Measurements from ENCODE around the gene FYTTD1.

The FYTTD1 gene

DNA sequence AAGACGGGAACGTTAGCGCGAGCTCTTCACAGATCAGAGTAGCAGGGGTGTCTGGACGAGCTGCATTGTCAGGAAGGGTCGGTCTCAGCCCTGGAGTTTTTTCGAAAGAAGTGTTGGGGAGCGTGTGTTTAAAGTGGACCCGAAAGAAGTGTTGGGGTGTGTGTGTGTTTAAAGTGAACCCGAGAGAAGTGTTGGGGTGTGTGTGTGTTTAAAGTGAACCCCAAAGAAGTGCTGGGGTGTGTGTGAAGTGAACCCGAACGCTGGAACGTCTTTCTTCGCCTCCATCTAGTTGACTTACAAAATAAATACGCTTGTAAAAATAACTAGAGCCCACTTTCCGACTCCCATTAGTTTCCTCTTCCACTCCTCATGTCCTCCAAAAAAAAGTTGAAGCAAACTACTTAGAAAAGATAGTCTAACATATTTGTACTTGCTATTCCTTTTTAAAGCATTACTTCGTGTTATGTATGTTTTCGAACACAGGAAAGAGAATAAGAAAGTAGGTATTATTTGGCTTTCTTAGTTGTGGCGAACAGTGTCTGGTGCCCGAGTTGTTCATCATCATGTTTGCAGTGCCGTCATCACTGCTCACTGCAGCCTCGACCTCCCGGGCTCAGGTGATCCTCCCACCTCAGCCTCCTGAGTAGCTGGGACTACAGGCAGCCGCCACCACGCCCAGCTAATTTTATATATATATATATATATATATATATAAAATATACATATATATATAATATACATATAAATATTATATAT lies 42.4 kb downstream of the FYTTD1 start:
- peak; percentile 16 for DNase-seq (ENCODE audit: low read depth, low spot score)

DNA sequence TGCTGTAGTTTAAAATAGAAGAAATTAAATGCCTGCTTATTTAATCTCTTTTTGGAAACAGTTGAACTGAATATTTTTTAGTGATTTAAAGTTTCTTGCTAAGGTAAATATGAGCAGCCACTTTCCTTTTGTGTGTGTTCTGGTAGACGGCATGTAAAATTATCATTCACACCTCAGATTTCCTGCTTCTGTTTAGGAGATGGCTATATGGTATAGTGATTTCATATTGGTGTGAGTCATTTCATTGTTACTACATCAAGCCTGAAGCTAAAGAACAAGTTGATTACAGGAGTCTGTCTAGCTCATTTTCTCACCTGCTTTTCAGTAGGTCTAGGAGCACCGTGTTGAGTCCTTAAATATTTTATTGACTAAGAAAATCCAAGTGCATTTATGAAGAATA lies 43.6 kb downstream of the FYTTD1 start:
- no peak for DNase-seq (ENCODE audit: low read depth, low spot score)

DNA sequence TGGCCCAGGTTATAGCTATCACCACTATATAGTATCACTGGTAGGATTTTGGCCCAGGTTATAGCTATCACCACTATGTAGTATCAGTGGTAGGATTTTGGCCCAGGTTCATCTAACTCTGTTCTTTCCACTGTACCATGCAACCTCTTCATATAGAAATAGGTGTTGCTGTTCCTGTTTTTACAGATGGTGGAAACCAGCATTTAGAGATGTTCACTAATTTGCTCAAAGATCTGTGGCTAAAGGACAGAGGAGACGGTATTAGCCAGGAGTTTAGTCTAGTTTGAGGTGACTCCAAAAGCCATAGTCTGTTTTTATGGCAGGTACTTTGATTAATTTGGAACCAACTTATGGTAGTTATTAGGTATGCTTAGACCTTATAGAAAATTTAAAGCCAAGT lies 44.4 kb downstream of the FYTTD1 start:
- DNase-seq (ENCODE audit: low read depth, low spot score) = no peak

DNA sequence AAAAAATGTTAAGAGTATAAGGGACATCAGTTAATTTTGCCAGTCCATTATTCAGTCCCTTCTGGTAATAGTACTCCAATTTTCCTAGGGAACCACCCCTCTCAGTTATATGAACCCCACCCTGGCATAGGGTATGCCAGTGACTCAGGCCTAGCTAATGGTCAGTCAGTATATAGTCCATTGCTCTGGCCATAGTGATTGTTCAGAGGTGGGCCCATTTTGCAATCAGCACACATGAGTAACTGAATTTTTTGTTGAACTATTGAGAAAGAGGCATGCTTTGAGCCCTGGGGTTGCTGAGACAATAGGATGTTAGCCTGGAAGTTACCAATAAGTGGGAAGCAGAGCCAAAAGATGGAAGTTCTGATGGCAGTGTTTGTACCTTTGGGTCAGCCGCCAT lies 45.5 kb downstream of the FYTTD1 start:
- DNase-seq (ENCODE audit: low read depth, low spot score) = no peak

DNA sequence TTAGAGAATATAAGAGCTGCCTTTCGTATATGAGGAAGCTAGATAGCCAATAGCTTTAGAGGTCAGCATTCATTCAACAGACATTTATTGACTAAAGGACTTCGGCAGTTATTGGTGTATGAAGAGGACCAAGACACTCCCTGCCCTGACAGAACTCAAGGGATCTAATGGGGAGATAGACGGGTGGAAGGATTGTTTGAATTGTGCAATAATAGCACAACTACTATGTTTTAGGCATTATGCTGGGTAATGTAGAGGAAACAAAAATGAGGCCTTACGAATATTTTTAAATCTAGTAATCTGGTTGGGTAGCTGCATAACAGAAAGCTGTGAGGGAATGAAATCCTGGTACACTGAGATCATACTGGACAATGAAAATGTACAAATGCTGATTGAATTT lies 46.4 kb downstream of the FYTTD1 start:
- DNase-seq (ENCODE audit: low read depth, low spot score) = no peak

DNA sequence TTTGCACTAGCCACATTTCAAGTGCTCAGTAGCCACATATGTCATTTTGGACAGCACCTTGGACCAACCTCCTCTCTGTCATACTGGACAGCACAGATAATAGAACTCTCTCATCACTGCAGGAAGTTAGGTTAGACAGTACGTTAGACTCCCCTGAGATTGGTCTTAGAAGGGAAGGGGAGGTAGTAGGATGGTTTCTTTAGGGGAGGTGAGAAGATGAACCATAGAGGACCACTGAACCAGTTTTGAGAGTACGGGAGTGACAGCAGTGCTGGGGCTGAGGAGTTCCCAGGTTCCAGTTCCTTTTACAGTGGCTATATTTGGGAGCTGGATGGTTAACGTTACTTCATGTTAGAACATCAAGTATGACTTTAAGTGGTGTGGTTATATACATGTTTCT lies 49.2 kb downstream of the FYTTD1 start:
- no peak for DNase-seq (ENCODE audit: low read depth, low spot score)

DNA sequence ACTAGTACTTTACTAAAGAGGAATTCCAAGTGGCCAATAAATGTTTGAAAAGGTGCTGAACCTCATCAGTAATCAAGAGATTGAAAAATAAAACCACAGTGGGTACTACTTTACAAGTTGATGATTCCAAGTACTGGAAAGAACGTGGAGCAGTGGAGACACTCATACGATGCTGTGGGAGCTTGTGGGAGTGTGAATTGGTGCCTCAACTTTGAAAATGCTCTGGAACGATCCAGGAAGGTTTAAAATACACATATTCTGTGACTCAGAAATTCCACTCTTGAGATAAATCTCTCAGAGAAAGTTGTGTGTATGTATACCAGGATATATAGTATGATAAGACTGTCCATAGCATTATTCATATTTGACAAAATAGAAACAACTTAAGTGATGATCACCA lies 50.7 kb downstream of the FYTTD1 start:
- no peak for DNase-seq (ENCODE audit: low read depth, low spot score)

DNA sequence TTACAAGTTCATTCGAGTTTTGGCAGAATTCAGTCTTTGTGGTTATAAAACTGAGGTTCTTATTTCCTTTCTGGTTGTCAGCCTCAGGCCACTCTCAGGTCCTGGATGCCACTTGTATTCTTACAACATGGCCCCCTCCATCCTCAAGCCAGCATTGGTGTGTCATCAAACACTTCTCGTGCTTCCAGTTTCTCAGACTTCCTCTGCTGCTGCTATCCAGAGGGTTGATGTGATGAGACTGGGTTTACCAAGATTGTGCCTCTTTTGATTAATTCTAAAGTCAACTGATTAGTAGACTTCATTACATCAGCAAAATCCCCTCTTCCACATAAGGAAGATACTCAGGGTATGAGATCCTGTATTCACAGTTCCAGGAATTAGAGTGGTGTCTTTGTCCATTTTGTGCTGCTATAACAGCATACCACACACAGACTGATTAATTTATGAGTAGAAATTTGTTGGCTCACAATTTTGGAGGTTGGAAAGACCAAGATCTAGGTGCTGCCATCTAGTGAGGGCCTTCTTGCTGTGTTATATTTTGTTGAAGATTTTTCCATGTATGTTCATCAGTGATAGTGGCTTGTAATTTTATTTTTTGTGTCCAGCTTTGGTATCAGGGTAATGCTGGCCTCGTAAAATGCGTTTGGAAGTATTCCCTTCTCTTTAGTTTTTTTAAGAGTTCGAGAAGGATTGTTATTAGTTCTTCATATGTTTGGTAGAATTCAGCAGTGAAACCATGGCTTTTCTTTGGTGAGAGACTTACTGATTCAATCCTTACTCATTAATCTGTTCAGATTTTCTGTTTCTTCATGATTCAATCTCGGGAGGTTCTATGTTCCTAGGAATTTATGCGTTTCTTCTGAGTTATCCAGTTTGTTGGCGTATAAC lies 52.5 kb downstream of the FYTTD1 start:
- no peak for DNase-seq (ENCODE audit: low read depth, low spot score)

DNA sequence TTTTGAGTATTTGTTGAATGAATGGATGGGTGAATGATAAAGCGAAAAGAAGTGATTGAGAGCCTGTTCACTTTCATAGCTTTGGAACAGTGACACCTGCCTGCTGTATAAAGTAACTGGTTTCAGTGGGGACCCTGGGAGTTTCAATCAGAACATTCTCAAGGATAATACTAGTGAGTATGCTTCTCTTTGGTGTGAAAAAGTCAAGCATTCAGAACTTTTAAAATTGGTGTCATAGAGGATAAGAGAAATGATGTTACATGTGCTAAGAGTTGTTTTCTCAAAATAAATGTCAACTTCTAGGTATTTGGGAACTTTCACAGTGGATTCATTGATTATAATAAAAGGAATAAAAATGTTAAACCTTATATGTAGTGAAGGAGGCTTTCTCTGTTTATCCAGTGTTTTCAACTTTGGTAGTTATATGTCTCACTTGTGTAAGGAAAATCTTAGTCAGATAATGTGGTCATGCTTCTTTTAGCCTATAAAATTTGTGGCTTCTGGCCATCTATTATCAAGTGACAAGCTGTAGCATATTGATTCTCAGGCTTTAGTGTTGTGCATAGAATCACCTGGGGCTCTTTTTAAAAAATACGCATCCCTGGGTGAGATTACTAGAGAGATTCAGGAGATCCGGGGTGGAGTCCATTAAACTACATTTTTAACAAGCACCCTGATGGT lies 53.2 kb downstream of the FYTTD1 start:
- no peak for DNase-seq (ENCODE audit: low read depth, low spot score)

DNA sequence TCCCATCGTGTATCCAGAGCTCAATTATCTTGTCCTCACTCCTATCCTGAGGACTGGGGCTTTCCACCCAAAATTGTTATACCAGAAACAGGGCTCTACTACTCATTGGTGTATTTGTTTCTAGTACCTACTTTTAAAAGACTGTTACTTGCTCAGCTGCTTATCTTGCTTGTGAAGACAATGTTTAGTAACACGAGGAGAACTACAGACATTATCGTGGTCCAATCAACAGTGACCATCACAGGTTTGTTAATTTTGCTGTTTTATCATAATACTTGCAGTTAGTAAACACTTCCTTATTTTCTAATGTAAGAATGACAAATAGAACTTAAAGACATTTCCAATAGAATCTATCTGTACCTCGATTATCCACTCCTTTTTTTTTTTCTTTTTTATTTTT lies 54.8 kb downstream of the FYTTD1 start:
- no peak for DNase-seq (ENCODE audit: low read depth, low spot score)

DNA sequence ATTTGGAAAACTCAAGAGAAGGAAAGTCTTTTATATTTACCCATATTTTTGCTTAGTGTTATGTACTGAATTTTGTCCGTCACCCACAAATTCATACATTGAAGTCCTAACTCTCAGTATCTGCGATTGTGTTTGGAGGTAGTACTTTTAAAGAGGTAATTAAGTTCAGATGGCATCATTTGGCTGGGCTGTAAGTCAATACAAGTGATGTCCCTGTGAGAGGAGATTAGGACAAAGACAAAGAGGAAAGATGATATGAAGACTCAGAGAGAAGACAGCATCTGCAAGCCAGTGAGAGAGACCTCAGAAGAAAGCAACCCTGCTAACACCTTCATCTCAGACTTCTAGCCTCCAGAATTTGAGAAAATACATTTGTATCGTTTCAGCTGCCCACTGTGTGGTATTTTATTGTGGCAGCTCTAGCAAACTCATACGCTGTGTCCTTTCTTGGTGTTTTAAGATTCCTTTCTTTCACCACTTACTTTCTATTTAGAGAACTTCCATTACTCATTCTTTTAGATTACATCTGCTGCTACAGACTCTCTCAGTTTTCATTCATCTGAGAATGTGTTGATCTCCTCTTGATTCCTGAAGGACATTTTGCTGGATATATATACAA lies 58.4 kb downstream of the FYTTD1 start:
- DNase-seq (ENCODE audit: low read depth, low spot score) = no peak

DNA sequence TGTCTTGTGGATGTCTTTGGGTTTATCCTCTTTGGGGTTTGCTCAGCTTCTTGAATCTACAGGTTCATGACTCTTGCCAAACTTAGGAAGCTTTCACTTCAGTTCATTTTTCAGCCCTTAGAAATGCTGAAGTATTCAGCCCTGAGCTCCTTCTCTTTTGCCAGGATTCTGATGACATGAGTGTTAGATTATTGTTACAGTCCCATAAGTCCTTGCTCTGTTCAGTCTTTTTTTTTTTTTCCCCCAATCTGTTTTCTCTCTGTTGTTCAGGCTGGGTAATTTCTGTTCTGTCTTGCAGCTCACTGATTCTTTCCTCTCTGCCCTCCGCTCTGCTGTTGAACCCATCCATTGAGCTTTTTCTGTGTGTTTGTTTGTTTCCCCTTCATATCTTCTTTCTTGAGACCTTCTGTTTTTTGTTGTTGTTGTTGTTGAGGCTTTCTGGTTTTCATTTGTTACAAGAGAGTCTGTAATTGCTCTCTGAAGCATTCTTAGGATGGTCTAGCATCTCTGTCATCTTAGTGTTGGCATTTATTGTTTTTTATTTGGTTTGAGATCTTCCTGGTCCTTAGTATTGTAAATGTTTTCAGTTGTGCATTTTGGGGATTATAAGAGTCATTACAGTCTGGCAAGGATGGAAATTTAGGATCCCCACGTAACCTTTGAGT lies 59.8 kb downstream of the FYTTD1 start:
- no peak for DNase-seq (ENCODE audit: low read depth, low spot score)

DNA sequence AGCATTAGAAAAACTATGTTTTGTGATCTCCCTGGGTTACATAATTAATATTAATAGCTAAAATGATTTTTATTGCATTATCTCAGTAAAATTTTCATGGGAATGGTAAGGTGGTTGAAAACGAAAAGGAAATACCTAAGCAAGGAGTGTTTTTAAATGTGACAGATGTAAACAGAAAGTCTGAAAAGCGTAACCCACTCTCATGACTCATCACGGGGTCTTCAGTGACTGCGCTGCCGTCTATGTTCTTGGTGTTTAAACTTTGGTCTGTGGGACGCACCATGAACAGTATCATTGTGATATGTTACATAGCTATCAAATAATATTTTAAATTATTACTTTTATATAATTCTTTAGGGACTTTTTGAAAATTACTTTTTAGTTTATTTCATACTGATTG lies 61.2 kb downstream of the FYTTD1 start:
- no peak for DNase-seq (ENCODE audit: low read depth, low spot score)

DNA sequence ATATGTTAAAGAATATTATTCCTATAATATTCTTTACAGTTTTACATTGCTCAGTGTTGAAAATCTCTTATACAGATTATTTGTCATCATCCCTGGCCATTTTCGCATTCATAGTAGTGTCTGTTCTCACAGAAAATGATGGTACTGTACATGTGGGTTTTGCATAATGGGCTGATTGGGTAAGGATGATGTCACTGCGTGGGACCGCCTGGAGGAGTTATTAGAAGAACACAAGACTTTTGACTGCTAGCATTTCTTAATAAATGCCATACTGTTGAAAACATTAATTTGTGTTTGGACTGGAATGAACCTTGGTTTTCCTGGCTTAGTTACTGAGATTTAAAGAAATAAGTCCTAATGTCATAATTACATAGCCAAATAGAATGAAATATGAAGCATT lies 61.7 kb downstream of the FYTTD1 start:
- DNase-seq (ENCODE audit: low read depth, low spot score) = no peak

DNA sequence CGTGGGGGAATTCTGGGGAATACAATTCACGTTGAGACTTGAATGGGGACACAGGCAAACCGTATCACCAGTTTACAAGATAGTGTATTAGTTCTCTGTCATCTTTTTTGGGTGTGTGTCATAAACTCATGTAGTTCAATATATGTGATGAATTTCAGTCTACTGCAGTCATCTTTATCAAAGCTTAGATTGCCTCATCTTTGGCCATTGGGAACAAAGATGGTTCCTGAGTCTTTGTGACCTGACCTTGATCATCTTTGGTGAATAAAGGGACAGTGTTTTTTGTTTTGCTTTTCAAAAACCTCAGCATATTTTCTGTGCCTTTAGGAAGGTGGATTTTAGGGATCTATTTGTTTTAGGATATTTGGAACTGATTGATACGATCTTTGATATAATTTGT lies 64.7 kb downstream of the FYTTD1 start:
- no peak for DNase-seq (ENCODE audit: low read depth, low spot score)

DNA sequence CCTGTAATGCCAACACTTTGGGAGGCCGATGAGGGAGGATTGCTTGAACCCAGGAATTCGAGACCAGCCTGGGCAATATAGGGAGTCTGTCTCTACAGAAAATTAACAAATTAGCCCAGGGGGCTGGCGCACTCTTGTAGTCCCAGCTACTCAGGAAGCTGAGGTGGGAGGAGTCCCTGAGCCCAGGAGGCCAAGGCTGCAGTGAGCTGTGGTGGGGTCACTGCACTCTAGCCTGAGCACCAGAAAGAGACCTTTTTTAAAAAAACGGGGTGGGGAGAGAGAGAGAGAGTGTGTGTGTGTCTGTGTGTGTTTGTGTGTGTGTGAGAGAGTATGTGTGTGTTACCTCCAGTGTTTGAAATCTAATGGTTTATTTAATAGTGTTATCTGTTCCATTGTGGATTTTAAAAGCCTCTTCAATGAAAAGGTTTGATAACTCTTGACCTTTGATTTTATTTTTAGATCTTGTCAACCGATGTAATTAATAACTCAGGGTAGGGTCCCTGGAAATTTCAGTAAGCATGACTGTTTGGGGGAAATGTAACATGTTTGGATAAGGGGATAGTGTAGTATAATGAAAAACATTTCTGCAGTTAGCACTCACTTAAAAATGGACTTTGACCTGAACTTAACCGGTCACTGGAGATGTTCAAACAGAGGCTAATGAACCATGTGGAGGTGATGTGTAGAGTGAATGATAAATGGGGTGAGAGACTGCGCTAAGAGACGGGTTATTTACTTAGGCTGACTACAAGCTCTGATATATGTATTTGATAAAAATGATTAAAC lies 71.1 kb downstream of the FYTTD1 start:
- no peak for DNase-seq (ENCODE audit: low read depth, low spot score)

DNA sequence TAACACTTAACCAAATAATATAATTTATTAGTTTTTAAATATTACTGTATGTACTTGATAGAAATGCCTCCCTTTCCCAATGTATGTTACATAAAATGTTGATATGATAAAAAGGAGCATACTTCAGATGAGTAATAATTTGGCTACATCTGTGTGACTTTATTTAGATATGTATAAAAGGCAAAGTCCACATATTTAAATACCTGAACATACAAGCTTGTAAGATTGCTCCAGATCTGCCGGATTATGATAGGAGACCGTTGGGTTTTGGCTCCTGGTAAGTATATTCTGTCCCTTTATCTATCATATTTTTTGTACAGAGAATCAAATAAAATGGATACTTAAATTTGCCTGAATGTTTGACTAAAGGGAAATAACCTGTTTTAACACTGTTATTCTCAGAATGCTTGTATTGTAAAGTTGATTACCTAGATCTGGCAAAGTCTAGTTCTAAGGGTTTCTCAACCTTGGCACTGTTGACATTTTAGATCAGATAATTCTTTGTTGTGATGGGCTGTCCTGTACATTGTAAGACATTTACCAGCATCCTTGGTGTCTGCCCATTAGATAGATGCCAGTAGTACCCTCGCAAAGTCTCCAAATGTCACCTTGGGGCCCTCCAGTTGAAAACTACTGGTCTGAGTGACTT lies 79.8 kb downstream of the FYTTD1 start:
- DNase-seq (ENCODE audit: low read depth, low spot score) = no peak

DNA sequence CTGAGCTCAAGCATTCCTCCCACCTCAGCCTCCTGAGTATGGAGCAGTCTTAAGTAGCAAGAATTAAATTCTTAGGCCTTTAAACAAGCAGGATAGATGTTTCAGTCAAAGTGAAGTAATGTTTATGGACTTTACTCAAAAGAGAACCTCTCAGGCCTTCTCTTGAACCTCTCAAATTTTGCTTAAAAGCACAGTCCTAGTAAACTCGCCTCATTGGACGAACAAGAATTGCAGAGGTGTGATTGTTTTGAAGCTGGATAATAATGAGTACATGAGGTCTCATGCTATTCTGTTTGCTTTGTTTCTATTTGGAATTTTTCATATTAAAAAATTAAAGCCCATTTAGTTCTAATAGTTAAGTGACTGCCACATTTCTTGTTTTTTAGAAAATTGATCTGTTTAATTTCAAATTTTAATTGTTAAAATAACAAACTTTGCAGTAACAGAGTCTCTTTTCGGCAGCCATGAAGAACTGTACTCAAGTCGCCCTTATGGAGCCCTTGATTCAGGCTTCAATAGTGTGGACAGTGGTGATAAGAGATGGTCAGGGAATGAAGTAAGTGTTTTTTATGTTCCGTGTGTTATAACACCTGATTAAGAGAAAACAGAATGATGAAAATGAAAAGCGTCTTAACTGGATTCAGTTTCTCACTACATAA lies 80.8 kb downstream of the FYTTD1 start:
- DNase-seq (ENCODE audit: low read depth, low spot score) = no peak

DNA sequence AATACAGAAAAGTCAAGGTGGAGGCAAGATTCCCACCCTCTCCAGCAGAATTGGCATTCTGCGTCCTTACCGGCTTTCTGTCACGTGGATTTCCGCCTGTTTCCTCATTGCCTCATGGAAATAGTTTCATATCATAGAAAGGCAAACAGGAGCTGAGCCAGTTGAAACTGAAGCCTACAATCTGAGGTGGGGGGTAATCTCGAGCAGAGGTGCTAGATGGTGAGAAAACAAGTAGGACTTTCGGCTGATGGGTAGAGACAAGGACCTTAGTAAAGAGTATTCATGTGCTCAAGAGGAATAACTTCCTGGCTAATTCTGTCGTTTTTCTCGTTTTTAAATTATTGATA lies 81.3 kb downstream of the FYTTD1 start:
- no peak for DNase-seq (ENCODE audit: low read depth, low spot score)
